ENCODE measurements around the gene LRP4.

LRP4 gene

DNA sequence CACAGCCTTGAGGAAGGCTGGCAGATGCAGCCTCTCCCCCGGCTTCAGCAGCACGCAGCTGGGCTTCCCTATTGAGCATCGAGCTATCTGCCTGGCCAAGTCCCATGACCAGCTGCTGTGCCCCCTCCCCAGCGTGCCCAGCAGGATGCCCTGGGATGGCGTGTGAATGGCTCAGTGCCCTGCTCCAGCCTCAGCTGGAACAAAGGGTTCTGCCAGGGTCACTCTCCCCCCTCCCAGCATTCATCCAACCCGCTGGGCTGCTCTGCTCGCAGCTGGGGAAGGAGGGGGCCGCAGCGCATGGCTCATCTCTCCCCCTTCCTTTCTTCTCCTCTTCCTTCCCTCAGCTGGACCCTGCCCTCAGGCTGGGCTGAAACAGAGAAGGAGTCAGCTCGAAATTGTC lies 14.5 kb downstream of the LRP4 start:
- Histone ChIP-seq H3K4me1 (ENCODE audit: control insufficient read depth, insufficient read depth, low read length) (peaks cover 8% of the 10 kb centered on the region), H3K27me3 (ENCODE audit: control insufficient read depth, insufficient read depth, low read length) (no peaks in the 10 kb centered on the region), H3K4me2 (ENCODE audit: low read length) (no peak overlapping the region), H3K9me3 (replicated peaks; ENCODE audit: low read length) (no peaks in the 10 kb centered on the region), H3K36me3 (ENCODE audit: insufficient read depth, low read length) (no peaks in the 10 kb centered on the region), H3K4me3 (ENCODE audit: low read length) (no peak overlapping the region), H3K9ac (ENCODE audit: low read depth, low read length) (no peak overlapping the region)

DNA sequence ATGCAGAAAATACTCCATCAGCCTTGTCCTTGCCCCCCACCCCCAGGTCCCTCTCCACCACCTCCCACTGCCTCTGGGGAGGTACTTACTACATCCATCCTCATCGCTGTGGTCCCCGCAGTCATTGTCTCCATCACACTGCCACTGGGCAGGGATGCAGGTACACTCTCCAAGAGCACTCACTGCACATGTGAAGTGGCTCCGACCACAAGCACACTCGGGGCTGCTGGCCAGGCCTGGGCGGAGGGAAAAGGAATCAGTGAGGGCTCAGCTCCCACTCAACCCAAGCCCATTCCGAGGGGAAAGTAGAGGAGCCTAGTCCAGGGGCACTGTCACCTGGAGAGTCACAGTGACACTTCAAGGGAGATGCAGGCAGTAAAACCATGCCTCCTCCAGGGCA lies 15.7 kb downstream of the LRP4 start:
- no peak overlapping the region for H3K4me3 ChIP-seq (ENCODE audit: low read length)
- no peak overlapping the region for H3K9ac ChIP-seq (ENCODE audit: low read depth, low read length)
- no peaks in the 10 kb centered on the region for H3K9me3 ChIP-seq (replicated peaks; ENCODE audit: low read length)
- H3K27me3 ChIP-seq (ENCODE audit: control insufficient read depth, insufficient read depth, low read length) = no peaks in the 10 kb centered on the region
- no peaks in the 10 kb centered on the region for H3K36me3 ChIP-seq (ENCODE audit: insufficient read depth, low read length)
- no peak overlapping the region for H3K4me2 ChIP-seq (ENCODE audit: low read length)
- peaks cover 8% of the 10 kb centered on the region for H3K4me1 ChIP-seq (ENCODE audit: control insufficient read depth, insufficient read depth, low read length)

- Histone ChIP-seq H3K9me3 (replicated peaks; ENCODE audit: low read length) (no peaks in the 10 kb centered on the region), H3K36me3 (ENCODE audit: insufficient read depth, low read length) (no peaks in the 10 kb centered on the region), H3K4me1 (ENCODE audit: control insufficient read depth, insufficient read depth, low read length) (peaks cover 4% of the 10 kb centered on the region), H3K9ac (ENCODE audit: low read depth, low read length) (no peak overlapping the region), H3K4me3 (ENCODE audit: low read length) (no peak overlapping the region), H3K4me2 (ENCODE audit: low read length) (no peak overlapping the region), H3K27me3 (ENCODE audit: control insufficient read depth, insufficient read depth, low read length) (no peaks in the 10 kb centered on the region)
Measured at GRCh38 chr11:46901156-46901555, 17.2 kb downstream of the LRP4 start.

DNA sequence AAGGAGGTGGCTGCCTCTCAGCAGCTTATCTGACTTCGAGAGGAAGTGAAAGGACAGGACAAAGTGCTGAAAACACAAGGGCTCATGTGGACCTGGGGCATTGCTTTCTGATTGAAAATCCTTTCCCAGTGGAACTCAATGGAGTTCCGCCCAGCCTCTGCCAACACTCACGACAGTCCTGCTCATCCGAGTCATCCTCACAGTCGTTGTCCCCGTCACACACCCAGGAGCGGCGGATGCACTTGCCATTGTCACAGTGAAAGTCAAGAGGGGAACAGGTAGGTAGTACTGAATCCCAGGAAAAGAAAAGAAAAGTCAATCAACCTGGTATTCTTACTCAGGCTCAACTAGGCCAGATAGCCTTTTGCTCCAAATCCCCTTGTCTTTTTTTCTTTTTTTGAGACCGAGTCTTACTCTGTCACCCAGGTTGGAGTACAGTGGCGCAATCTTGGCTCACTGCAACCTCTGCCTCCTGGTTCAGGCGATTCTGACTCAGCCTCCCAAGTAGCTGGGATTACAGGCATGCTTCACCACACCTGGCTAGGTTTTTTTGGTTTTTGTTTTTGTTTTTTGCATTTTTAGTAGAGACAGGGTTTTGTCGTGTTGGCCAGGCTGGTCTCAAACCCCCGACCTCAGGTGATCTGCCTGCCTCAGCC lies 18.1 kb downstream of the LRP4 start:
- no peaks in the 10 kb centered on the region for H3K36me3 ChIP-seq (ENCODE audit: insufficient read depth, low read length)
- no peak overlapping the region for H3K9ac ChIP-seq (ENCODE audit: low read depth, low read length)

DNA sequence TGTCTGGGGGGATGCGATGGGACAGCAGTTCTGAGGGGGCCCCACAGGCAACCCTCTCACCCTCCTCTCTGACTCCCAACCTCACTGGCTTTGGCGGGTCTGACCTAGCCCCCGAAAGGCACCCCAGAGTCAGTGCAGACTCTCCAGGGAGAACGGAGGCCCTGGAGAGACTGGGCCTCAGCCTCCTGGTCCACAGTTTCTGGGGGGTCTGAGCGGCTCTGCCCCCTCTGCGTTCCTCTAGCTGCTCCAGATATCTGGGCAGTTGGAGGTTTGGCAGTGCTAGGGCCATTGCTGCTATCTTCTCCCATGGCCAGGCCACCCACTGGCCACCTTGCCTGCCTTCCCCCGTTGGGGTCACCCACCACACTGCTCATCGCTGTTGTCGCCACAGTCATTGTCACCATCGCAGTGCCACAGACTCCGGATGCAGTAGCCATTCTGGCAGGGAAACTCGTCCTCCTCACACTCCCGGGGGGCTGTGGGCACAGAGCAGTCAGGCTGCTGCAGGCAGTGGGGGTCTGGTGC lies 18.8 kb downstream of the LRP4 start:
- peaks cover 10% of the 10 kb centered on the region for H3K4me1 ChIP-seq (ENCODE audit: control insufficient read depth, insufficient read depth, low read length)
- no peaks in the 10 kb centered on the region for H3K27me3 ChIP-seq (ENCODE audit: control insufficient read depth, insufficient read depth, low read length)
- no peaks in the 10 kb centered on the region for H3K36me3 ChIP-seq (ENCODE audit: insufficient read depth, low read length)

More for the DNA sequence above, 18.1 kb downstream of the LRP4 start:
- Histone ChIP-seq H3K4me2 (ENCODE audit: low read length) (no peak overlapping the region), H3K27me3 (ENCODE audit: control insufficient read depth, insufficient read depth, low read length) (no peaks in the 10 kb centered on the region), H3K4me1 (ENCODE audit: control insufficient read depth, insufficient read depth, low read length) (peaks cover 10% of the 10 kb centered on the region), H3K9me3 (replicated peaks; ENCODE audit: low read length) (no peaks in the 10 kb centered on the region), H3K4me3 (ENCODE audit: low read length) (no peak overlapping the region)

GRCh38 chr11:46898396-46899095 lies 19.8 kb downstream of the LRP4 start:
- peaks cover 10% of the 10 kb centered on the region for H3K4me1 ChIP-seq (ENCODE audit: control insufficient read depth, insufficient read depth, low read length)
- no peak overlapping the region for H3K4me2 ChIP-seq (ENCODE audit: low read length)
- H3K9ac ChIP-seq (ENCODE audit: low read depth, low read length) = no peak overlapping the region
- no peaks in the 10 kb centered on the region for H3K27me3 ChIP-seq (ENCODE audit: control insufficient read depth, insufficient read depth, low read length)
- H3K36me3 ChIP-seq (ENCODE audit: insufficient read depth, low read length) = no peaks in the 10 kb centered on the region
- H3K9me3 ChIP-seq (replicated peaks; ENCODE audit: low read length) = no peaks in the 10 kb centered on the region
- H3K4me3 ChIP-seq (ENCODE audit: low read length) = no peak overlapping the region

More for the DNA sequence above, 18.8 kb downstream of the LRP4 start:
- no peak overlapping the region for H3K4me2 ChIP-seq (ENCODE audit: low read length)
- H3K9me3 ChIP-seq (replicated peaks; ENCODE audit: low read length) = no peaks in the 10 kb centered on the region
- no peak overlapping the region for H3K4me3 ChIP-seq (ENCODE audit: low read length)
- no peak overlapping the region for H3K9ac ChIP-seq (ENCODE audit: low read depth, low read length)

GRCh38 chr11:46896719-46897406 lies 21.5 kb downstream of the LRP4 start:
- Histone ChIP-seq H3K4me2 (ENCODE audit: low read length) (no peak overlapping the region), H3K9ac (ENCODE audit: low read depth, low read length) (no peak overlapping the region), H3K4me1 (ENCODE audit: control insufficient read depth, insufficient read depth, low read length) (peaks cover 10% of the 10 kb centered on the region), H3K36me3 (ENCODE audit: insufficient read depth, low read length) (no peaks in the 10 kb centered on the region), H3K4me3 (ENCODE audit: low read length) (no peak overlapping the region), H3K27me3 (ENCODE audit: control insufficient read depth, insufficient read depth, low read length) (no peaks in the 10 kb centered on the region), H3K9me3 (replicated peaks; ENCODE audit: low read length) (no peaks in the 10 kb centered on the region)

DNA sequence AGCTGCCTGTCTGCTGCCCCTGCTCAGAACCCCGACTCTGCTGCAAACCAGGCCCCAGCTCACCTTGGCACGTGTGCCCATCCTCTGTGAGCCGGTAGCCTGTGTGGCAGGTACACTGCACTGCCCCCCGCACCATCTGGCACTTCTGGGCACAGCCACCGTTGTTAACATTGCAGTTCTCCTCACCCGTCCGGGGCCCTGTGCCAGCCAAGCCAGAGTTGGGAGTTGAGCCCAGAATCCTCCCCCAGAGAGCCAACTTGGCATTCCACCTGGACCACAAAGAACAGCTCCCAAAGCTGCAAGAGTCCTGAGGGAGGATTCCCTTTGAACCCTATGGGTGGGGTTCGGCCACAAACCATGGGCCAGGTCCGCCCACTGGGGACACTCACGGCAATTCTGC lies 22.5 kb downstream of the LRP4 start:
- Histone ChIP-seq H3K4me1 (ENCODE audit: control insufficient read depth, insufficient read depth, low read length) (peaks cover 10% of the 10 kb centered on the region), H3K9ac (ENCODE audit: low read depth, low read length) (no peak overlapping the region), H3K36me3 (ENCODE audit: insufficient read depth, low read length) (no peaks in the 10 kb centered on the region), H3K4me3 (ENCODE audit: low read length) (no peak overlapping the region), H3K27me3 (ENCODE audit: control insufficient read depth, insufficient read depth, low read length) (no peaks in the 10 kb centered on the region), H3K9me3 (replicated peaks; ENCODE audit: low read length) (no peaks in the 10 kb centered on the region), H3K4me2 (ENCODE audit: low read length) (no peak overlapping the region)

DNA sequence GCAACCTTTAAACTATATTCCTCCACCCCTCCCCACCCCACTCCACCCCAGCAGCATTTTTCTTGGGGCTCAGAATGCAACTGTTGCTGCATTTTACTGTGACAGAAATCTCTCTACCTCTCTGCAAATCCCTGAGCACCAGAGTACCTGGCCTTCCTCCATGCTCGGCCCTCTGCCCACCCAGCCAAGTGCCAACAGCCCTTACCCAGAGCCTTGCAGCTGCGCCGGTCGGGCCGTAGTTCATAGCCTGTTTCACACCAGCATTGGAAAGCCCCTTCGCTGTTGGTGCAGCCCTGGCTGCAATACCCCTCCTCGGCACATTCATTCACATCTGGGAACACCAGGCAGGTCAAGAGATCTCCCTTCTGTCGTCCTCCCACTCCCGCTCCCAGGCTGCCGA lies 23.4 kb downstream of the LRP4 start:
- Histone ChIP-seq H3K4me1 (ENCODE audit: control insufficient read depth, insufficient read depth, low read length) (peaks cover 10% of the 10 kb centered on the region), H3K4me3 (ENCODE audit: low read length) (no peak overlapping the region), H3K27me3 (ENCODE audit: control insufficient read depth, insufficient read depth, low read length) (no peaks in the 10 kb centered on the region), H3K9me3 (replicated peaks; ENCODE audit: low read length) (no peaks in the 10 kb centered on the region), H3K9ac (ENCODE audit: low read depth, low read length) (no peak overlapping the region), H3K4me2 (ENCODE audit: low read length) (no peak overlapping the region), H3K36me3 (ENCODE audit: insufficient read depth, low read length) (no peaks in the 10 kb centered on the region)

GRCh38 chr11:46894506-46894905 lies 23.8 kb downstream of the LRP4 start:
- no peaks in the 10 kb centered on the region for H3K27me3 ChIP-seq (ENCODE audit: control insufficient read depth, insufficient read depth, low read length)
- no peak overlapping the region for H3K4me3 ChIP-seq (ENCODE audit: low read length)
- no peaks in the 10 kb centered on the region for H3K9me3 ChIP-seq (replicated peaks; ENCODE audit: low read length)
- peaks cover 10% of the 10 kb centered on the region for H3K4me1 ChIP-seq (ENCODE audit: control insufficient read depth, insufficient read depth, low read length)
- no peak overlapping the region for H3K4me2 ChIP-seq (ENCODE audit: low read length)
- H3K9ac ChIP-seq (ENCODE audit: low read depth, low read length) = no peak overlapping the region
- no peaks in the 10 kb centered on the region for H3K36me3 ChIP-seq (ENCODE audit: insufficient read depth, low read length)

- H3K36me3 ChIP-seq (ENCODE audit: insufficient read depth, low read length) = no peaks in the 10 kb centered on the region
- no peak overlapping the region for H3K4me2 ChIP-seq (ENCODE audit: low read length)
- peaks cover 10% of the 10 kb centered on the region for H3K4me1 ChIP-seq (ENCODE audit: control insufficient read depth, insufficient read depth, low read length)
- H3K9me3 ChIP-seq (replicated peaks; ENCODE audit: low read length) = no peaks in the 10 kb centered on the region
- H3K9ac ChIP-seq (ENCODE audit: low read depth, low read length) = no peak overlapping the region
- no peak overlapping the region for H3K4me3 ChIP-seq (ENCODE audit: low read length)
- H3K27me3 ChIP-seq (ENCODE audit: control insufficient read depth, insufficient read depth, low read length) = no peaks in the 10 kb centered on the region
Measured at GRCh38 chr11:46892838-46893237, 25.5 kb downstream of the LRP4 start.
